B cell (primary cell): ENCODE measurements around the gene NREP. TPM values are rescaled to one million over a fixed set of nuclear protein-coding genes. Genes with fewer than 3 reads are reported as not detected.

Source experiments
- ATAC-seq: fragments of 200-7000 bp; cut with Tn5 transposase; one replicate; pipeline ENCODE4 v1.10.0; 2021; ENCODE audit warnings: low read depth, mild to moderate bottlenecking, moderate number of reproducible peaks, moderate library complexity
- CTCF ChIA-PET: fragments of 350-600 bp; sonication (Branson Sonifier 250); formaldehyde crosslinking; loops from one replicate; lab custom pipeline; 2021; ENCODE audit warnings: antibody characterized with exemption, inconsistent platforms; lab: Charles Lee
- POLR2A ChIA-PET: fragments of 350-600 bp; sonication (Branson Sonifier 250); formaldehyde crosslinking; loops from one replicate; lab custom pipeline; 2021; ENCODE audit warnings: antibody characterized with exemption; lab: Charles Lee
- DNase-seq: peaks from one replicate; pipeline ENCODE4 v3.0.0; 2013
- H2AFZ ChIP-seq: 2 replicates; pipeline ENCODE4 v1.6.1; 2012; ENCODE audit warnings: mild to moderate bottlenecking, low read depth, low read length; ENCODE audit not compliant: insufficient read depth, poor library complexity, severe bottlenecking
- H3K27ac ChIP-seq, 2 donors: 1 replicate in 1 of 2; 2 replicates in 1 of 2; pipeline ENCODE4 v1.5.1; 2012 to 2013; ENCODE audit warnings: low read length in 2 of 2, mild to moderate bottlenecking in 2 of 2, moderate library complexity in 1 of 2
- H3K27me3 ChIP-seq, 4 experiments: fragments of 200-600 bp in 1 of 4; sonication (generic) in 1 of 4; replicated peaks in 1 of 4; 1 replicate in 2 of 4; 2 replicates in 2 of 4; pipeline versions ENCODE4 v1.6.1 to v1.7.0; 2013 to 2016; ENCODE audit warnings: low read length in 3 of 4, mild to moderate bottlenecking in 2 of 4, mixed read lengths in 1 of 4, moderate library complexity in 1 of 4; ENCODE audit not compliant: insufficient read depth in 4 of 4, control insufficient read depth in 3 of 4; ENCODE audit errors: control extremely low read depth in 1 of 4
- H3K36me3 ChIP-seq, 2 experiments: replicated peaks in 1 of 2; 1 replicate in 1 of 2; 2 replicates in 1 of 2; pipeline versions ENCODE4 v1.6.1 to v1.7.1; 2013; ENCODE audit warnings: low read length in 1 of 2; ENCODE audit not compliant: insufficient read depth in 2 of 2, control insufficient read depth in 1 of 2; ENCODE audit errors: control extremely low read depth in 1 of 2, extremely low read depth in 1 of 2
- H3K4me1 ChIP-seq, 2 donors: fragments of 200-600 bp in 1 of 2; sonication (generic) in 1 of 2; 1 replicate in 1 of 2; 2 replicates in 1 of 2; pipeline versions ENCODE4 v1.5.1 to v1.6.1; 2013 to 2017; ENCODE audit warnings: low read length in 2 of 2; ENCODE audit not compliant: control insufficient read depth in 2 of 2, insufficient read depth in 2 of 2
- H3K4me2 ChIP-seq: replicated peaks from 2 replicates; pipeline ENCODE3; 2012; ENCODE audit warnings: mild to moderate bottlenecking, low read depth, low read length; ENCODE audit not compliant: poor library complexity, severe bottlenecking
- H3K4me3 ChIP-seq, 5 experiments: fragments of 200-600 bp in 1 of 5; sonication (generic) in 1 of 5; 1 replicate in 3 of 5; 2 replicates in 2 of 5; pipeline versions ENCODE4 v1.5.1 to v1.7.0; 2011 to 2016; ENCODE audit warnings: low read length in 4 of 5, mild to moderate bottlenecking in 4 of 5, low read depth in 2 of 5, control low read depth in 1 of 5, moderate library complexity in 1 of 5; ENCODE audit not compliant: insufficient read depth in 1 of 5; ENCODE audit errors: control extremely low read depth in 1 of 5, extremely low read depth in 1 of 5
- H3K79me2 ChIP-seq: fragments of 200-600 bp; sonication (generic); one replicate; pipeline ENCODE4 v1.6.0; 2016; ENCODE audit warnings: low read length; ENCODE audit not compliant: control insufficient read depth, insufficient read depth
- H3K9ac ChIP-seq: fragments of 200-600 bp; sonication (generic); 2 replicates; pipeline ENCODE4 v1.6.1; 2017; ENCODE audit warnings: mild to moderate bottlenecking, low read length, moderate library complexity
- H3K9me3 ChIP-seq, 3 donors: one replicate each; pipeline versions ENCODE4 v1.6.1 to v1.7.1; 2013; ENCODE audit warnings: low read length in 2 of 3; ENCODE audit not compliant: control insufficient read depth in 2 of 3, insufficient read depth in 1 of 3; ENCODE audit errors: control extremely low read depth in 1 of 3
- H4K20me1 ChIP-seq: 2 replicates; pipeline ENCODE4 v1.6.0; 2012; ENCODE audit warnings: mild to moderate bottlenecking, low read length; ENCODE audit not compliant: insufficient read depth, control insufficient read depth, poor library complexity, severe bottlenecking
- H3K27ac Mint-ChIP-seq: one replicate; pipeline ENCODE4 v1.8.0; 2021; ENCODE audit warnings: mixed read lengths
- H3K27me3 Mint-ChIP-seq: one replicate; pipeline ENCODE4 v1.8.0; 2021; ENCODE audit warnings: mixed read lengths
- H3K4me1 Mint-ChIP-seq: one replicate; pipeline ENCODE4 v1.8.0; 2021; ENCODE audit warnings: mixed read lengths
- H3K4me3 Mint-ChIP-seq: one replicate; pipeline ENCODE4 v1.8.0; 2021; ENCODE audit warnings: mixed read lengths
- H3K9me3 Mint-ChIP-seq: one replicate; pipeline ENCODE4 v1.8.0; 2022; ENCODE audit warnings: mixed read lengths; ENCODE audit not compliant: insufficient read depth
- EZH2 ChIP-seq: IDR thresholded peaks from 2 replicates; pipeline ENCODE4 v1.6.1; 2012; ENCODE audit warnings: borderline replicate concordance, low read depth, mild to moderate bottlenecking, moderate library complexity, low read length; ENCODE audit not compliant: insufficient read depth, poor library complexity, severe bottlenecking
- WGBS: methylation state at CpG from one replicate; pipeline ENCODE4 v1.1.5; 2013; ENCODE audit warnings: missing lambda C conversion rate; ENCODE audit not compliant: insufficient coverage; 5-methylcytosine and 5-hydroxymethylcytosine counted together
- intact Hi-C: fragments of 100-400 bp; cut with micrococcal nuclease; formaldehyde crosslinking; loops from one replicate; pipeline ENCODE4 v1.10.0; 2022
- polyA plus RNA-seq: library from polyadenylated mRNA; depleted of rRNA; stranded (reverse); fragments of >200 nt; gene quantifications from 2 replicates; pipeline ENCODE4 v1.2.3, GENCODE V29; 2012
- total RNA-seq, 2 donors: library from RNA; stranded (reverse); fragments of 120-200 nt in 1 of 2; gene quantifications; 1 replicate in 1 of 2; 2 replicates in 1 of 2; pipeline versions ENCODE4 v1.2.3 to v1.2.4, GENCODE V29; 2013 to 2022
- TF ChIP-seq, protein P1 (sequence below): fragments of 200-600 bp; IDR thresholded peaks from one replicate; pipeline ENCODE4 v1.8.0; 2022; ENCODE audit warnings: antibody characterized with exemption, mild to moderate bottlenecking

The NREP gene
- total and polyA plus RNA-seq, 2 donors (not counting 1 experiment from before 2014, with no cell fraction given): 6.7 to 17.0 TPM

- peaks cover 20 to 22% of the 10 kb centered on the region in 2 donors for H3K4me1 ChIP-seq
- no peaks in the 10 kb centered on the region for H3K9me3 ChIP-seq
- no CpG with 5 or more reads among the region's 5 CpGs for WGBS
- no peak for TF ChIP-seq EZH2
- TF ChIP-seq, protein P1, sequence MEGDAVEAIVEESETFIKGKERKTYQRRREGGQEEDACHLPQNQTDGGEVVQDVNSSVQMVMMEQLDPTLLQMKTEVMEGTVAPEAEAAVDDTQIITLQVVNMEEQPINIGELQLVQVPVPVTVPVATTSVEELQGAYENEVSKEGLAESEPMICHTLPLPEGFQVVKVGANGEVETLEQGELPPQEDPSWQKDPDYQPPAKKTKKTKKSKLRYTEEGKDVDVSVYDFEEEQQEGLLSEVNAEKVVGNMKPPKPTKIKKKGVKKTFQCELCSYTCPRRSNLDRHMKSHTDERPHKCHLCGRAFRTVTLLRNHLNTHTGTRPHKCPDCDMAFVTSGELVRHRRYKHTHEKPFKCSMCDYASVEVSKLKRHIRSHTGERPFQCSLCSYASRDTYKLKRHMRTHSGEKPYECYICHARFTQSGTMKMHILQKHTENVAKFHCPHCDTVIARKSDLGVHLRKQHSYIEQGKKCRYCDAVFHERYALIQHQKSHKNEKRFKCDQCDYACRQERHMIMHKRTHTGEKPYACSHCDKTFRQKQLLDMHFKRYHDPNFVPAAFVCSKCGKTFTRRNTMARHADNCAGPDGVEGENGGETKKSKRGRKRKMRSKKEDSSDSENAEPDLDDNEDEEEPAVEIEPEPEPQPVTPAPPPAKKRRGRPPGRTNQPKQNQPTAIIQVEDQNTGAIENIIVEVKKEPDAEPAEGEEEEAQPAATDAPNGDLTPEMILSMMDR: no peak
- intact Hi-C loops: loop anchor here (2.0 to 5.0 kb wide), 7 partner anchors 54 to 1221 kb away; partner anchors contain the start of genes DCP2, REEP5, STARD4 and WDR36
- H3K36me3 ChIP-seq: no peaks in the 10 kb centered on the region
- ATAC-seq (no peak), DNase-seq (peak; percentile 8)
- H3K4me3 Mint-ChIP-seq: peak overlapping the region; percentile 92
- H3K4me2 ChIP-seq: peak overlapping the region; percentile 78
- no peaks in the 10 kb centered on the region for H3K9me3 Mint-ChIP-seq
- no peak overlapping the region for H3K27ac Mint-ChIP-seq
- no peak overlapping the region for H3K9ac ChIP-seq
- peak overlapping the region; percentile 0 for H2AFZ ChIP-seq
- no peaks in the 10 kb centered on the region for H3K79me2 ChIP-seq
- H3K27me3 Mint-ChIP-seq: no peaks in the 10 kb centered on the region
- CTCF ChIA-PET: no interaction called here
- POLR2A ChIA-PET: no interaction called here
- peak overlapping the region in 1 of 5 experiments; percentile 75 for H3K4me3 ChIP-seq
- no peak overlapping the region for H3K27ac ChIP-seq
- peaks cover 21% of the 10 kb centered on the region for H3K4me1 Mint-ChIP-seq
- H3K27me3 ChIP-seq: no peaks in the 10 kb centered on the region
- H4K20me1 ChIP-seq: no peaks in the 10 kb centered on the region
Observed at GRCh38 chr5:111755942-111756381, 1.0 kb downstream of the NREP start.

DNA sequence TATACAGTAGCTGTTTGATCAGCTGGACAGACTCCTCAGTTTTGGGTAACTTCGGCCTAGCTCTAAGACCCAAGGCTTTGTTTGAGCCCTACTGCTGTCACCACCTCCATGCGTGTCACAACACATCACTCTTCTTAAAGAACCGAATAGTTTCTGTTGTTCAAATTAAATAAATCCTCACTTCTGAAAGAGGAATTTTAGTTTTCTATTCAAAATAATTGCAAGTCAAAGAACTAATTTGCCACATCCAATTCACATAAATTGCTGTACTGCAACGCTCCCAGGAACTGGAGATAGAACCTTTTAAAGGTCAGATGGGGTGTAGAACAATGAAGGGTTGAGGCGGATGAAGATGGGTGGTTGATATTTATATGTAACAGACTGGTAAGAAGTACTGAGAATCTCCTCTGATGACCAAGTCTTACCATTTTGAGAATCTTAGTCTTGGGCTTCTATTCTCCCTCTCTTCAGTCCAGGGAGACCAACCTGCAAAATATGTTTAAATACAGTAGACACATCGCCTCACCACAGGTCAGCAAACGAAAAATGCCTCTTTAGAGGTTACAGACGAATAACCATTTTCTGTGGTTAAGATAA is 1.6 kb downstream of the NREP start:
- no peak overlapping the region for H3K4me2 ChIP-seq
- H3K27ac Mint-ChIP-seq: no peak overlapping the region
- H3K9ac ChIP-seq: no peak overlapping the region
- no peaks in the 10 kb centered on the region for H3K27me3 Mint-ChIP-seq
- H3K9me3 Mint-ChIP-seq: no peaks in the 10 kb centered on the region
- CTCF ChIA-PET: no interaction called here
- TF ChIP-seq, protein P1: no peak
- no peak for TF ChIP-seq EZH2
- H3K79me2 ChIP-seq: no peaks in the 10 kb centered on the region
- no peaks in the 10 kb centered on the region for H3K27me3 ChIP-seq
- H3K4me3 ChIP-seq: no peak overlapping the region
- ATAC-seq: no peak
- POLR2A ChIA-PET: no interaction called here
- no peak overlapping the region for H3K27ac ChIP-seq
- peaks cover 21% of the 10 kb centered on the region for H3K4me1 Mint-ChIP-seq
- H3K4me1 ChIP-seq: peaks cover 20 to 22% of the 10 kb centered on the region in 2 donors
- H4K20me1 ChIP-seq: no peaks in the 10 kb centered on the region
- DNase-seq: peak; percentile 12
- peak overlapping the region; percentile 0 for H2AFZ ChIP-seq
- no peaks in the 10 kb centered on the region for H3K36me3 ChIP-seq
- 20% methylated on average over 1 of the region's 8 CpGs for WGBS
- H3K4me3 Mint-ChIP-seq: peak overlapping the region; percentile 51
- intact Hi-C loops: loop anchor here (5.0 kb wide), 5 partner anchors 53 to 1222 kb away; partner anchors contain the start of genes DCP2, REEP5 and STARD4
- H3K9me3 ChIP-seq: no peaks in the 10 kb centered on the region
